IPS-18c (cell line): ENCODE results near the gene MAGI3.
"Not testable (repeated sequence)": the region's sequence is repeated elsewhere in the genome, so short reads cannot be mapped to it uniquely, and the experiment has no call there.

Experiments
- H3K4me3 ChIP-seq: 2 replicates; pipeline ENCODE4 v1.7.0; 2013; ENCODE audit warnings: low read depth, mild to moderate bottlenecking, low read length, moderate library complexity; ENCODE audit not compliant: insufficient read depth
- H3K9me3 ChIP-seq: one replicate; pipeline ENCODE4 v1.6.1; 2013; ENCODE audit warnings: mild to moderate bottlenecking, low read length, moderate library complexity; ENCODE audit not compliant: control insufficient read depth, insufficient read depth

MAGI3 gene

DNA sequence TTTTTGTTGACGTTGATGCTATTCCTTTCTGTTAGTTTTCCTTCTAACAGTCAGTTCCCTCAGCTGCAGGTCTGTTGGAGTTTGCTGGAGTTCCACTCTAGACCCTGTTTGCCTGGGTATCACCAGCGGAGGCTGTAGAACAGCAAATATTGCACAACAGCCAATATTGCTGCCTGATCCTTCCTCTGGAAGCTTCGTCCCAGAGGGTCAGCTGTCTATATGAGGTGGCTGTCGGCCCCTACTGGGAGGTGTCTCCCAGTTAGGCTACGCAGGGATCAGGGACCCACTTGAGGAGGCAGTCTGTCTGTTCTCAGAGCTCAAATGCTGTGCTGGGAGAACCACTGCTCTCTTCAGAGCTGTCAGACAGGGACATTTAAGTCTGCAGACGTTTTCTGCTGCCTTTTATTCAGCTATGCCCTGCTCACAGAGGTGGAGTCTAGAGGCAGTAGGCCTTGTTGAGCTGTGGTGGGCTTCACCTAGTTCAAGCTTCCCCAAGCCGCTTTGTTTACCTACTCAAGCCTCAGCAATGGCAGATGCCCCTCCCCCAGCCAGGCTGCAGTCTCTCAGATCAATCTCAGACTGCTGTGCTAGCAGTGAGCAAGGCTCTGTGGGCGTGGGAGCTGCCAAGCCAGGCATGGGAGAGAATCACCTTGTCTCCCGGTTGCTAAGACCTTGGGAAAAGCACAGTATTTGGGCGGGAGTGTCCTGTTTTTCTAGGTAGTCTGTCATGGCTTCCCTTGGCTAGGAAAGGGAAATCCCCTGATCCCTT, 88.3 kb downstream of the MAGI3 start:
- not testable (repeated sequence) for H3K4me3 ChIP-seq, H3K9me3 ChIP-seq

DNA sequence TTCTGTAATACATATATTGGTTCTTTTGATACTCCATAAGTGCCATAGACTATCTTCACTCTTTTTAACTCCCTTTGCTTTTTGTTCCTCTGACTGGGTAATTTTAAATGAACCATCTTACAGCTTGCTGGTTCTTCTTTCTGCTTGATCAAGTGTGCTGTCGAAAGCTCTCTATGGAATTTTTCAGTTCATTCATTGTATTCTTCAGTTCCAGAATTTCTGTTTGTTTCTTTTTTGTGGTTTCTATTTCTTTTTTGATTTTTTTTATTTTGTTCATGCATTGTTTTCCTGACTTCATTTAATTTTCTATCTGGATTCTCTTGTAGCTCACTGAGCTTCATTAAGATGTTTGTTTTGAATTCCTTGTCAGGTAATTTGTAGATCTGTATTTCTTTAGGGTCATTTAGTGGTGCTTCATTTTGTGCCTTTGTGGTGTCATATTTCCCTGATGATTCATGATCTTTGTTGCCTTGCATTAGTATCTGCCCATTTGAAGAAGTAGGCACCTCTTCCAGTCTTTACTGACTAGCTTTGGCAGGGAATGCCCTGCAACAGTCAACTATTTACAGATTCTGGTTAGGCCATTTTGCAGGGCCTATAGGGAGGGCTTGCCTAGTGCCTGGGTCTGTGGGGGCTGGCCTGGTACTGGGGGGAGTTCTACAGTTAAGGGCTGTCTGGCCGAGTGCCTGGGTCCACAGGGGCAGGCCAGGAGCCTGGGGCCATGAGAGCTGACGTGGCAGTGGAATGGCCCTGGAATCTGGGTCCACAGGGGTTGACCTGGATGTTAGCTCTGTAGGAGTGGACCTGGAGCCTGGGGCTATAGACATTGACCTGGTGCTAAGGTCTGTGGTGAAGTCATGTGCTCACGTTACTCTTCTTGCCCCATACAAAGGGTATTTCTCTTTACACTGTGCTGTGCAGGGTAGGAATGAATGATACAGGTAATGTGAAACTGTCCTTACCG, 89.7 kb downstream of the MAGI3 start:
- Histone ChIP-seq H3K9me3 (peaks cover 2% of the 10 kb centered on the region), H3K4me3 (no peak overlapping the region)

DNA sequence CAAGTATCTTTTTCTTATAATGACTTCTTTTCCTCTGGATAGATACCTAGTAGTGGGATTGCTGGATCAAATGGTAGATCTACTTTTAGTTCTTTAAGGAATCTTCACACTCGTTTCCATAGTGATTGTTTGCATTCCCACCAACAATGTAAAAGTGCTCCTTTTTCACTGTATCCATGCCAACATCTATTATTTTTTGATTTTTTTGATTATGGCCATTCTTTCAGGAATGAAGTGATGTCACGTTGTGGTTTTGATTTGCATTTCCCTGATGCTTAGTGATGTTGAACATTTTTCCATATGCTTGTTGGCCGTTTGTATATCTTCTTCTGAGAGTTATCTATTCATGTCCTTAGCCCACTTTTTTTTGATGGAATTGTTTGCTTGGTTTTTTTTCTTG, 94.8 kb downstream of the MAGI3 start:
- not testable (repeated sequence) for H3K9me3 ChIP-seq, H3K4me3 ChIP-seq

DNA sequence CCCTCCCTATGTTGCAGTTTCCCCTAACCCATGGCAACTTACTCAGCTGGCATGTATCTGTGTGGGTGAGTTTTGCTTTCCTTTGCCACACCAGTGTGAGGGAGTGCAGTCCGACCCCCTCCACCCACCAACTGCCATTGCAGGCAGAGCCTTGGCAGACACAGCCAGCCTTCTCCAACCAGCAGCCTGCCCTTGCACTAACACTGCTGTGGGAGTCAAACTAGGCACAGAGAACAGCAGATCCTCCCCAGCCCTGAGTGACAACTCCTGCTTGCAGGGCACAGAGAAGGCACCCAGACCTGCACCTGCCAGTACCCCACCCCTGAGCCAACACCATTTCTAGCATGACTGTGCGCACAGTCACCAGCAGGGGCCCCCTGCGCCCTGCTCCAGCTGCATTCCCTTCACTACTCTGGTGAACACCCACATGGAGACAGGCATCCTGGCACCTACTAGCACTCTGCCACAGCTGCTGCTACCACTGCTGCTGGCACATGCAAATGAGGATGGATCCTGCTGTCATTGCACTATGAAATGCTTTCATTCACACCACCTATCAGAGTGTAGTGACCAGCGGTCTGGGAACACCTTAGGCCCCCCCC, 98.4 kb downstream of the MAGI3 start:
- Histone ChIP-seq H3K4me3 (no peak overlapping the region), H3K9me3 (no peaks in the 10 kb centered on the region)

DNA sequence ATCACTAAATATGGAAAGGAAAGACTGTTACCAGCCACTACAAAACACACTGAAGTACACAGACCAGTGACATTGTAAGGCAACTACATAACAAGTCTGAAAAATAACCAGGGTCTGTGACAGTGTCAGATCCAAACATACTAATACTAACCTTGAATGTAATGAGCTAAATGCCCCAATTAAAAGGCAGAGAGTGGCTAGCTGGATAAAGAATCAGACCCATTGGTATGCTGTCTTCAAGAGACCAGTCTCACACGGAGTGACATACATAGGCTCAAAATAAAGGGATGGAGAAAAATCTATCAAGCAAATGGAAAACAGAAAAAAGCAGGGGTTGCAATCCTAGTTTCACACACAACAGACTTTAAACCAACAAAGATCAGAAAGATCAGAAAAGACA, 100.1 kb downstream of the MAGI3 start:
- no peaks in the 10 kb centered on the region for H3K9me3 ChIP-seq
- no peak overlapping the region for H3K4me3 ChIP-seq

DNA sequence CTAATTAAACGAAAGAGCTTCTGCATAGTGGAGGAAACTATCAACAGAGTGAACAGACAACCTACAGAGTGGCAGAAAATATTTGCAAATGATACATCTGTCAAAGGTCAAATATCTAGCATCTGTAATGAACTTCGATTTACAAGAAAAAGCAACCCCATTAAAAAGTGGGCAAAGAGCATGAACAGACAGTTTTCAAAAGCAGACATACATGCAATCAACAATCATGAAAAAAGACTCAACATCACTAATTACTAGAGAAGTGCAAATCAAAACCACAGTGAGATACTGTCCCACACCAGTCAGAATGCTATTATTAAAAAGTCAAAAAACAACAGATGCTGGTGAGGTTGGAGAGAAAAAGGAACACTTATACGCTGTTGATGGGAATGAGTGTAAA, 103.2 kb downstream of the MAGI3 start:
- no peak overlapping the region for H3K4me3 ChIP-seq
- peaks cover 2% of the 10 kb centered on the region for H3K9me3 ChIP-seq

DNA sequence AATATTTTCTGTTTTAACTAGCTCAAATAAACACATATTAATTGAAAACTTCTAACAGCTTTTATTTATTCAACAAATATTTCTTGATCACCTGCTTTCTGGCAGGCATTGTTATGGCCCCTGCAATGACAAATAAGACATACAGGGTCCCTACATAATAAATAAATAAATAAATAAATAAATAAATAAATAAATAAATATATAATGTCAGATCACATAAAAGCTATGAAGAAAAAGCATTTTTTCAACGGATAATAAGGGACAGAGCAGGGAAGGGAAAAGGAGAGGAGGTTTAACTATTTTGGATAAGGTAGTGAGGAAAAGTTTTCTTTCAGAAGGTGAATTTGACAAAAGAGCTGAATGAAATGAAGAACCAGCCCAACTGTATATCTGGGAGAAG, 115.0 kb downstream of the MAGI3 start:
- no peak overlapping the region for H3K4me3 ChIP-seq

DNA sequence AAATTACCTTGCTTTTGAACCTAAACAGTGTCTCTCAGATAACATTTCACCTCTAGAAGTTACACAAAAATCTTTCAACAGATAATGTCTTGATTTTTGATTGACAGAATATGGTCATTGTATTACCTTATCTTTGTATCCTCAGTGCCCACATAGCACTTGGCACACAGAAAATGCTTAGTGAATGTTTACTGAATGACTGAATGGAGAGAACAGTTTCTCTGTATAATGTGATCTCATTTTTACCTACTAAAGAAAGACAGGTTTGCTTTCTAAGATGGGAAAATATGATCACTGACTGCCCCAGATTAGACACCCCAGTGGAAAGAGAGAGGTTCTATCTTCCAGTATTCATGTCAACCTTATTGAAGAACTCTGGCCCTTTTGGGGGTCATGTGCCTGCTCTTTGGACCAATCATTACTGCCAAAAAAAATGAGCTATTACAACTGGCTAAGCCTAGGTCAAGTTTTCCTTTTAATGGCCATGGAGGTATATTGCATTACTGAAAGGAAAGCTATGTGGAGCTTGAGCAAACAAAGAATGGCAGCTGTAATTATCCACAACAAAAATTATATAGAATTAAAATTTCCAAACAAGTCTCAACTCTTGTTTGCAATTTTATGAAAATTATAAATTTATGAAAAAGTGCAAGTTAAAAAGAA, 117.4 kb downstream of the MAGI3 start:
- H3K4me3 ChIP-seq: no peak overlapping the region
- no peaks in the 10 kb centered on the region for H3K9me3 ChIP-seq

More for the DNA sequence above, 115.0 kb downstream of the MAGI3 start:
- H3K9me3 ChIP-seq: no peaks in the 10 kb centered on the region

DNA sequence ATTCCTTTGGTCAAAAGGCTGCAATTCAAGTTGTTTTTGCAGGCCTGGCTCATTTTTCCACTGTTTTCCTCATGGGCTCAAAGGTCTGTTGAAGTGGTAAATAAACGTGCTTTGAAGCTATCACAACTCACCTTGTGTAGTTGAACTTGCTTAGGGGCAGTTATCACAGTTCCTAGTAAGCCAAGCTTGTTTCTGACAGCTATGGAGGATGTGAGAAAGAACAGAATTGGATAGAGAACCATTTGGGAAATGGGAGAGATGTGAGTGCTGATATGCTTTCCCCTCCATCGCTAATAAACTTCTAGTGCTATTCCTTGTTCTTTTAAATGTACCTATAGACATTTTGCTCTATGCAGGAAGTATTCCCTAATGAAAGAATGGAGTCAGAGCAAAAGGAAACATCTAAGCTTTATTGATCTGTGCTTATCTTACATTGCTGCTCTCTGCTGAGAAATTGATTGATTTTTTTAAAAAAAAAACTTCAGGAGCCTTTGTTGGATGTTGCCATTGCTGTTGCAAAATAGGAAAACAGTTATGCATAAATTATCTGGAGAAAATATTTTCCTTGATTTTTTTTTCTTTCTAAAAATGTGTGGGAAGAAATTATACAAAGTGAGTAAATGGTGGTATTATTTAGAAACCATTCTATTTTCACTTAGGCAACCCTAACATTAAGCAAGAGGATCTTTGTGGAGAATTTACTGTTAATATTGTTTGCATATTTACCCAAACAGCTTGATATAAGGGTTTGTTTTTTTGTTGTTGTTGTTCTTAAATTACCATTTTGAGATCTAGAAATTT, 118.2 kb downstream of the MAGI3 start:
- Histone ChIP-seq H3K9me3 (no peaks in the 10 kb centered on the region), H3K4me3 (no peak overlapping the region)

DNA sequence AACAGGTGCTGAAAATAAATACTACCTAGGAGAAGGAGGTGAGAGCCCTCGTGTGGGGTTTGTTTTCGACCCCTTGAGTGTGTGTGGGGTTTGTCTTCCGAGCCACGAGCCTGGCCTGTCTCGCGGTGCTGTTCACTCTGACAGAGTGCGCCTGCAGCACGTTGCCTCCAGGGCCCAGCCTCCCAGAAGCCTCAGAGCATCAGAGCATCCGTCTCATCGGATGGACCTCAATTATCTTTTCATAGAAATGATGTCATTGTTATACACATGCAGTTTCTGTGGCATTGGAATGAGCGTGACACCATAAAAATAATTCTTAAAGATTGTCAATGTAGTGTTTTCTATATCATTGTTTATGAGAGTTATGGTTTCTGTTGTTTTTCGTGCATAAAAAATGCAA, 119.5 kb downstream of the MAGI3 start:
- H3K4me3 ChIP-seq: not testable (repeated sequence)

DNA sequence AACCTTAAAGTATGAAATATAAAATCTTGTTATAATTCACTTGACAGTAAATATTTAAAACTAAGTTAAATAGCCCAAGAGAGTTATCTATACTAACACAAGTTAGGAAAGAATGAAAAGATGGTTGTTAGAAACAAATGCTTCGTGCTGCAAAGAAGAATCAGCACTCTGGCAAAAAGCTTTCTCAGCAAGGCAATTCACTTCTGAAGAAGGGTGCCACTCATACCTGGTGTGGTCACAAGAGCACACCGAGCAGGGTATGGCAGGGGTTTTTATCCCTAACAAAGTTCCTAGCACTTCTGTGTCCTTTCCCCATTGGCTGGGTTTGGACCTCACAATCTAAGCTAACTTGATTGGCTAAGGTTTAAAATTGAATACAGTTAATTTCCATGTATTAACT, 121.0 kb downstream of the MAGI3 start:
- Histone ChIP-seq H3K9me3 (no peaks in the 10 kb centered on the region), H3K4me3 (no peak overlapping the region)

More for the DNA sequence above, 119.5 kb downstream of the MAGI3 start:
- not testable (repeated sequence) for H3K9me3 ChIP-seq

DNA sequence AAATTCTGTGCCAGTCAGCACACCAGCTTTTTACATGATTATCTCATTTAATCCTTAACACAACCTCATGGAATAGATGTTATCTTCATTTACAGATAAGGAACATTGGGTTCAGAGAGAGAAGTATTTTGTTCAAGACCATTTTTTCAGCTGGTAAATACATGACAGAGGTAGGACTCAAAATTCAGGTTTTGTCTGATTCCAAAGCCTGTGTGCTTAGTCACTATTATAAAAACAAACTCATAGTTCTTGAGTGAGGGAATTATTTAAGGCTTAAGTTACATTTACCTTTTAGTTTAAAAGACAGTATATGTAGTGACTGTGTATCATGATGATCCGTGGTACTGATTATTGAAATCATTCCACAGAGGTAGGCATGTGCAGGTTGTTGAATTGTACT, 125.2 kb downstream of the MAGI3 start:
- no peaks in the 10 kb centered on the region for H3K9me3 ChIP-seq
- no peak overlapping the region for H3K4me3 ChIP-seq

DNA sequence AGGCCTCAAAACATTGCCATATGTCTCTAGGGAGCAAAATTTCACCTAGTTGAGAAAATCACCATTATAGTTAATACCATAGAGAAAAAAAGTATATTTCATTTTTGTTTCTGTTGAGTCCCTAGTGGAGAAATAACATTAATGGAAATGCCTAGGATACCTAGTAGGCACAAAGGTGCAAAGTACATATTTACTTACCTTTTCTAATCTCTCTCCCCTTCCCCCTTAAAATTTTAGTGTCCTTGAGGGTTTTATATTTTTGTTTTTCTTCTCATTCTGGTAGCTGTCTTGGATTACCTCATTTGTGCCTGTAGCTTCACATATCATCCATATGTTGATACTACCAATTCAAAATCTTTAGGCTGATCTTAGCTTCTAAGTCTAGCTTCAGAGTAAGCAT, 127.0 kb downstream of the MAGI3 start:
- H3K4me3 ChIP-seq: no peak overlapping the region
- H3K9me3 ChIP-seq: no peaks in the 10 kb centered on the region

DNA sequence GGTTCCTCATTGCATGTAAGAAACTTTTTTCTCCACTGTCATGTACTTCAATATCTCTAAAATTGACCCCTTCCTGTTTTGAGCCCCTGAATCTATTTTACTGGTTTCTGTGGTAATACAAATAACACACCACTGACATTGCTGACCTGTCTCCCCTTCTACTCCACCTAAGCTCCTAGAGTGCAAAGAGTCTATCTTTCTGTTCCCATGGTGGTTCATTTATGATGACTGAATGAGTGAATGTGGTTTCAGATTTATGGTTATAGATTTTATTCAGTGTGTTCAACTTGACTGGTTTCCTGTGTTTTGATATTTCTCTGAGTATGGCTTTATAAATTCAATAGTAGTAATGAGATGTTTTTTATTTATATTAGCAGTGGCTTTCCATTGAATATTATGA, 127.7 kb downstream of the MAGI3 start:
- H3K4me3 ChIP-seq: no peak overlapping the region
- no peaks in the 10 kb centered on the region for H3K9me3 ChIP-seq

DNA sequence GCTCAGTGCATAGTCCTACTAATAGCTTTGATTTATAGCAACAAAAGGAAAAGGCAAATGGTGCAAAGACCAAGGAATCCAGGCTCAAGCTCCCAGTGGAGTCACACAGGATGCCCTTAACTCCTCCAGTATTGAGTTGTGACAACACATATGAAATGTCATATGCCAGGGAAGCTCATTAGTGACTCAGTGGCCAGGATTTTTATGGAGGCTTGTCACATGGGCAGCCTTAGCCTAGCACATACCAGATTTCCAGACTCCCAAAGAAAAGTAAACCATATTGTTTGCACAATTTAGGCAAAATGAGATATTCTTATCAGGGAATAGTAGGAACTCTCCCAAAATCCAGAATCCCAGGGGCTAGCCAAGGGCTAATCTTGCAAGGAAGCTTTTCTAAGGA, 129.2 kb downstream of the MAGI3 start:
- H3K4me3 ChIP-seq: no peak overlapping the region
- H3K9me3 ChIP-seq: peaks cover 3% of the 10 kb centered on the region

DNA sequence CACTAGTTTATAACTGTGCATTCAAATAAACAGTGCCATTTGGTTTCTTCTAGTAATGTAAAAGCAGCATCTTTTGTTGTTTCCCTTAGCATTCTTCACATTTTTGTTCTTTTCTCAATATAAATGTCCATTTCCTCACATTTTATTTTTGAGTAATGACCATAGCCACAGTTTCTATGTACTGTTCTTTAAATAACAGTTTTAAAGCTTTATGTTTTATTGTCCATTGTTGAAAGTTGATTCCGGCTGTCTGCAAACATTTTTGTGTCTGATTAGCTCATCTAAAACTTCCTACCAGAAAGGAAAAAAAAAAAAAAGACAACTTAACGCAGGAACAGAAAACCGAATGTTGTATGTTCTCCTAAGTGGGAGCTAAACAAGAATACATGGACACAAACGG, 139.7 kb downstream of the MAGI3 start:
- no peak overlapping the region for H3K4me3 ChIP-seq

DNA sequence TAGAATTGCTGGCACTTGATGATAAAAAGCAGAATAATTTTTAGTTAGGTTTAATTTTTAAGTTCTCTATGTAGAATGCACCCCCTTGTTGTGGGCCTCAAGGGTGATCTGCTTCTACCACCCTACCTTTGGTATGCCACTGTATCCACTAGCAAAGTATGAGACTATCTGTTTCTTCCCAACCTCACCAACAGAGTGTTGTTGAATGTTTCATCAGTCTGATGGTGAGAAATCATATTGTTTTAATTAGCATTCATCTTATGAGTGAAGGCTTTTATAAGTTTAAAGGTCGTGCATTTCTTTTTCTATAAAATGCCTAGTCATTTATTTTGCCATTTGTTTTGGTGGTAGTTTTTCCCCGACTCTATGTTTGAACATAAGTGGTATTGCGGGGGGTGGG, 141.0 kb downstream of the MAGI3 start:
- H3K4me3 ChIP-seq: no peak overlapping the region
- H3K9me3 ChIP-seq: no peaks in the 10 kb centered on the region

More for the DNA sequence above, 139.7 kb downstream of the MAGI3 start:
- H3K9me3 ChIP-seq: no peaks in the 10 kb centered on the region
